Kasumi-1 (cell line): Measurements from ENCODE around the gene SLC7A14.

Source experiments
- DNase-seq, 2 experiments: peaks; one replicate each; lab custom pipeline; 2025; lab: John Stamatoyannopoulos, UW

The SLC7A14 gene

DNA sequence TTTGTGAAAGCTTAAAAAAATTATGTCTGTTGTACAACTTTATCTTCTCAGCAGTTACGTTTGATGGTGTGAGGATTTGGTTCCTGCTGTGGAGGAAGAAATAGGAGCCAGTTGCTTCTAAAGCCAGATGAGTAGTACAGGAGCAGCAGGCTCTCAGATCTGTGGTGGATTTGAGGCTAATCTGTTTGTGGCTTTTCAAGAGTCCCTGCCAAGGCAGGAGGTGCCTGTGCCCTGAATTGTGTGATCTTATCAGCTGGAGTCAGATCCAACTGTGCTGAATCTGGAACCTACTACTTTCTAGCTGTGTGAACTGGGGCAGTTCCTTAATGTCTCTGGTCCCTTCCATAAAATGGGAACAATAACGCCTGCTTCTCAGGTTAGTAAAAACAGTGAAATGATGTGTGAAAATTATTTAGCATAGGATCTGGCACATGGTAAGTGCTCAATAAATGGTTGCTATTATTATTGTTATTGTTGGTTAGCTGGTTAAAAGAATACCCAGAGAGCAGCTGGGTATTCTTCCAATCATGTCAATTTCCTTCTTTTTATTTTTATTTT lies 159.6 kb downstream of the SLC7A14 start:
- DNase-seq, result no peak

GRCh38 chr3:170425491-170426239 lies 160.2 kb downstream of the SLC7A14 start:
- DNase-seq, result no peak

DNA sequence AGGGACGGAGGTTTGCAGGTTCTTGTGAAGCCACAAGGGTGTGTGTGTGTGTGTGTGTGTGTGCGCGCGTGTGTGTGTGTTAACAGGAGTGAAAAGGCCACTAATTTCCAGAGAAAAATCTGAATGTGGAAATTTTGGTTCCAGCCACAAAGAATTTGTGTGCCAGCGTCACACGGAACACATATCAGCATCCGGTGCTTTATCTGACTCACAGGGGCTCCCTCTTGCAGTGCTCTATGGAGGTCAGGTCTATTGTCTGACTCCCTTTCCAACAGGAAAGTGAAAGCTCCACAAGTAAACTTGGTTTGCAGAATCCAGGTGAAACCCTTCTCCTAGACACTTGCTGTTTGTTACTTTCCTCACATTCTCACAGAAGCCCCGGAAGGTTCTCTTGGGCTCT lies 161.0 kb downstream of the SLC7A14 start:
- DNase-seq, result no peak

DNA sequence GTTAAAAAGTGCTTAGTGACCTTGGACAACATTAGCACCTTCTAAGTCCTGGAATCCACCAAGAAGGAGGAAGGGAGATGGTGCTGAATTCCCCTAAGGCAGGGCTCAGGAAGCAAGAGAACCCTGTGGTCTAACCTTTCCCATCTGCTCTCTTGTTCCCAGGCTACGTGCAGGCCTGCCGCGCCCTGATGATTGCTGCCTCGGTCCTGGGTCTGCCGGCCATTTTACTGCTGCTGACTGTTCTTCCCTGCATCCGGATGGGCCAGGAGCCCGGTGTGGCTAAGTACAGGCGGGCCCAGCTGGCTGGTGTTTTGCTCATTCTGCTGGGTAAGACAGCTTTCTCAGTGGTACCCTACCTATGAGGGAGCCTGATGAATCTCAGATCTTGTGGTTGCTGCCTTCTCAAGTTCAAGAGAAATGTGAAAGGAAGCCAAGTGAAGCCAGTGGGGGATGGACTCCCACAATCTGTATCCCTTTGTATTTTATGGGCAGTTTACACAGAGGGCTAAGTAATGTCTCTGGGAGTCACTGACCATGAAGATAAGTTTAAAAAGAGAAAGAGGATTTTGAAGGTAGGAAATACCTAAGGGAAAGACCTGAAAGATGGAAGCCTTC lies 162.8 kb downstream of the SLC7A14 start:
- DNase-seq, result no peak

DNA sequence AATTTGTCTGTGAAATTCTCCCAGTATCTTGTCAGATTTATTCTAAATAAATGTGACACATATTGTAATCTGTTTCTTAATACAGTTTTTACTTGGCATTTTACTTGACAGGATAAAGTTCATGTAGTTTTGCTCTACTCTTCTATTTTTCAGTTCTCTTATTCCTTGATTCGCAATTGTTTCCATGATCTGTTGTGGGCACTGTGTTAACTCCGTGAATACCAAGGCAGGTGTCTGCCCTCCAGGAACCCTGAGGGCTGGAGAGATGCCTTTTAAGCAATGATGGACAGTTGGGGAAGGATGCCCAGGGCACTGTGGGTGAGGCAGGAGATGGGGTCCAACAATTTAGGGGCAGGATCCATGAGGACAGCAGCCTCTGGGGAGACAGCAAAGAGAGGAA lies 164.1 kb downstream of the SLC7A14 start:
- no peak for DNase-seq

DNA sequence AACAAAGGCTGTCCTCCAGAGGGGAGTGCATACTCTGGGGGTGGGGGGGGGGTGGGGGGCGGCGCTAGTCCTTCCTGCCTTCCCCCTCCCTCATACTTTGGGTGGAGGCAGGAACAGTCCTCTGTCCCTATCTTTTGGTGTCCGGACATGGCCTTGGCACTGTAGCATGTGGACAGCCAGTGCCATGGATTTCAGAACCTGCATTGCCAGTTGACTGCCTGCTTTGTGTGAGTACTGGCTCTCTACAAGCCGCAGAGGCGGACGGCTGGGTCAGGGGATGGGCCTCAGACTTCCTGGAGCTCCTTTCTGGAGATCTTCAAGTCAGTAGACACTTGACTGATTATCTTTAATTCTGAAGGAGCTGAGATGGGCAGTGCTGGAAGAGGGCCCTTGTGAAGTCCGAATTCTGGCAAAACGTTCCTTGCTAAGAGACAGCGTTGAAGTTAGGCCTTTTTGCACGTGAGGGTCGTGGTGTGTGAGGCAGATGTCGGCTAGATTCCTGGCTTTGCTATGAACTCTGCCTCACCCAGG lies 164.7 kb downstream of the SLC7A14 start:
- DNase-seq, result no peak

- no peak for DNase-seq
Measured at GRCh38 chr3:170420307-170420821, 165.5 kb downstream of the SLC7A14 start.

- no peak for DNase-seq
Measured at GRCh38 chr3:170419557-170420087, 166.3 kb downstream of the SLC7A14 start.

DNA sequence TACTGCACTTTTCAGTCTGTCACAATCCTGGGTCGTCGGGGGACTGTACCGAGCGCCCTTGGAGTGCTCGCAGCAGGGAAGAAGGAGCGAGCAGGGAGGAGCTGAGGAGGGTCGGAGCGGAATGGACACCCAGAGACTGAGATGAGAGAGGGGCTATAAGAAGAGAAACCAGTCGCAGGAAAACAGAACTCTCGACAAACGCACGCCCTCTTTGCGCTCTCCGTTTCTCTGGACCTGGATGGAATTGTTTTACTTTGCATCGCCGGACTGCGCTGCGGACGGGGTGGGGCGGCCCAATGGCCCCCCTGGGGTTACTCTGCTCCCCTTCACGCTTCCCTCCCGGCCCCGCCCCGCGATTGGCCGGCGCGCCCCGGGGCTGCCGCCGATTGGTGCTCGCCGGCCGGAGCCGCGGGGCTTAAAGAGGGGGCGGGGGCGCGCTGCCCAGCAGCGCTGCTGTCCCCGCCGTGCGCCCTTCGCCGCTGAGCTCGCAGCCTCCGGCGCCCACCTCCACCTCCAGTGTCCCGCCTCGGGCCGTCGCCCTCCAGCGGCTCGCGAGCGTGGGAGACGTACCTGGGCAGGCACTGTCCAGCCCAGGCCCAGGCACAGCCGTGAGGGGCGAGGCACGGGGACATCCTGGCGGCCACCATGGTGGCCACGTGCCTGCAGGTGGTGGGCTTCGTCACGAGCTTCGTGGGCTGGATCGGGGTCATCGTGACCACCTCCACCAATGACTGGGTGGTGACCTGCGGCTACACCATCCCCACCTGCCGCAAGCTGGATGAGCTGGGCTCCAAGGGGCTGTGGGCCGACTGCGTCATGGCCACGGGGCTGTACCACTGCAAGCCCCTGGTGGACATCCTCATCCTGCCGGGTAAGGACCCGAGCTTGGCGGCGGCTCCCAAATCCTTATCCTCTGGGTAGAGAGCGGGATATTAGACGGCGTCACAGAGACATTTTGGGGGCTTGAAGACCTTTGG lies 167.2 kb downstream of the SLC7A14 start, which contains the start of gene CLDN11:
TSS of gene CLDN11 (plus strand) at position 447 of the 977 bp plus-strand sequence. CDS start at position 646, 199 bp downstream.
- DNase-seq, result no peak

GRCh38 chr3:170417090-170417489 lies 168.8 kb downstream of the SLC7A14 start:
- DNase-seq, result no peak

GRCh38 chr3:170414202-170414663 lies 171.6 kb downstream of the SLC7A14 start:
- DNase-seq, result peak; percentile 78 to 85

DNA sequence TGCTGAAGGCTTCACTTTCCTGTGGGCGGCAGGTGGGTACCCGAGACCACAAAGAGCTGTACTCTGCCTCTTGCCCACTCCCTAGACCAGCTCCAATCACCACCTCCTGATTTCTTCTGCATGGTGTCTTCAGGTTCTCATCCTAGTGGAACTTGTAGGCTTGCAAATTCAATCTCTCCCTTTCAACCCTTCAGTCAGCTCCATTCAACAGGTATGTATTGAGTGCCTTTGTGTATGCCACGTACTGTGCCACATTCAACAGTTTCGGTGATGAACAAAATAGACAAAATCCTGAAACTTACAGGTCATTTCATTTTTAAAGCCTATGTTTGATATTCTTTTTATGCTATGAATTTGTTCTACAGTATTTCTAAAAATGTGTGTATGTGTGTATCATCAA lies 172.6 kb downstream of the SLC7A14 start:
- DNase-seq, result no peak

DNA sequence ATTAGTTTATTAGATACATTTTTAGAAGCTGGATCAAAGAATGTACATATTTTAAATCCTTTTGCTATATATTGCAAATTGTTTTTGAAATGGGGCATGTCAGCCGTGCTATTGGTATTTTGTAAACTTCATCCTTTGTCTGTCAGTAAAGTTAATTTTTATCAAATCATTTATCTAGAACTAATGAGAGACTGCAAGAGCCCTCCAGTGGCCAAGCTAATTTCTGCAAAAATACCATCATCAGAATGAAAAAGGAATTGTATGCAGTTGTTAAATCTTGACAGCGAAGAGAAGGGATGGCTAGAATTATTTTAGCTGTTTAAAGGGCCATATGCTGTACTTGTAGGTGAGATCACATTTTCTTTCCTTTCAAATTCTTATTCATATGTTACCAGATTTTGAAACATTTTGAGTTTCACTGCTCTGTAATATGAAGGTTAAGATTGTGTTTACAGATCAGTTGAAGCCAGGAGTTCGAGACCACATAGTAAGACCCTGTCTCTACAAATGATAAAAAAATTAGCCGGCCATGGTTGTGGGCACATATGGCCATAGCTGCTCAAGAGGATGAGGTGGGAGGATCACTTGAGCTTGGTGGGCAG lies 175.3 kb downstream of the SLC7A14 start:
- peak; percentile 28 to 48 for DNase-seq
